ENCODE results near the gene BLVRB. TPM values are rescaled to one million over a fixed set of nuclear protein-coding genes. Genes with fewer than 3 reads are reported as not detected.

Gene BLVRB
- total RNA-seq, 3 donors from 2014 or later: 206 to 322 (median 284) TPM

GRCh38 chr19:40423938-40424337 is 41.6 kb downstream of the BLVRB start:
- Histone ChIP-seq H3K9me3 (no peaks in the 10 kb centered on the region), H3K27ac (peak overlapping the region; percentile 97 to 99), H3K27me3 (no peaks in the 10 kb centered on the region), H3K36me3 (no peaks in the 10 kb centered on the region), H3K4me1 (peaks cover 6 to 16% of the 10 kb centered on the region in 2 donors), H3K4me3 (peak overlapping the region in 2 of 3 donors; percentile 65 to 84)
- no peak for DNase-seq (ENCODE audit: low spot score in 2 of 2)
- intact Hi-C loops (cut with DNase I; ENCODE audit: low total_unique reads): no loop called here
- TF ChIP-seq CTCF (IDR thresholded peaks at IDR 0.05): no peak
- no peak for TF ChIP-seq POLR2AphosphoS5 (IDR thresholded peaks at IDR 0.05)
- no peak for TF ChIP-seq POLR2A (IDR thresholded peaks at IDR 0.05)

GRCh38 chr19:40422748-40423566 is 42.6 kb downstream of the BLVRB start:
- H3K27ac ChIP-seq: peak overlapping the region; percentile 64 to 97
- no peaks in the 10 kb centered on the region for H3K9me3 ChIP-seq
- no peak for DNase-seq (ENCODE audit: low spot score in 2 of 2)
- intact Hi-C loops (cut with DNase I; ENCODE audit: low total_unique reads): no loop called here
- H3K4me1 ChIP-seq: peaks cover 6 to 16% of the 10 kb centered on the region in 2 donors
- TF ChIP-seq POLR2AphosphoS5 (IDR thresholded peaks at IDR 0.05): no peak
- TF ChIP-seq POLR2A (IDR thresholded peaks at IDR 0.05): no peak
- no peak for TF ChIP-seq CTCF (IDR thresholded peaks at IDR 0.05)
- H3K36me3 ChIP-seq: no peaks in the 10 kb centered on the region
- no peak overlapping the region for H3K4me3 ChIP-seq
- no peaks in the 10 kb centered on the region for H3K27me3 ChIP-seq

DNA sequence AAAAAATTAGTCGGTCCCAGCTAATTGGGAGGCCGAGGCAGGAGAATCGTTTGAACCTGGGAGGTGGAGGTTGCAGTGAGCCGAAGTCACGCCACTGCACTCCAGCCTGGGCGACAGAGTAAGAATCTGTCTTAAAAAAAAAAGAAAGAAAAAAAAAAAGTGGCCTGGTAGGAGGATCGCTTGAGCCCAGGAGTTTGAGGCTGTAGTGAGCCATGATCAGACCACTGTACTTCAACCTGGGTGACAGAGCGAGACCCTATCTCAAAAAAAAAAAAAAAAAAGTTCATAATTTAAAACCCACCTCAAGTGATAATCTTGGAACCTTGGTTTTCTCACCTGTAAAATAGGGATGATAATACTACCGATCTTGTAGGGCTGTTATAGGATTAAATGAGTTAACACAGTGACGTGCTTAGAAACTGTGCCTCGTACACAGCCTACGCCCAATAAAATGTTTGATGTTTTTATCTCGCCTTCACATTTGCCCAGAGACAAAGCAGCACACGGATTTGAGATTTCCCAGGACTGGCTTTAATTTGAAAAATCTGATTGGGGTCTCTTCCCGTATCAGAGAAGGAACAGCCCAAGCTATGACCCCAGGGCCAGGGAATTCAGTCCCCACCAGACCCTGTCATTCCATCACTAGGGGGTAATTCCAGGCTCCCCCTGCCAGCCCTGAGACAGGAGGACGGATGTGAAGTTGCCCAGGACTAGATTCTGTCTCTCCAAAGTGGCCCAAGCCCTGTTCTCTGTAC is 43.4 kb downstream of the BLVRB start:
- no peak for TF ChIP-seq POLR2AphosphoS5 (IDR thresholded peaks at IDR 0.05)
- TF ChIP-seq POLR2A (IDR thresholded peaks at IDR 0.05): no peak
- no peak for TF ChIP-seq CTCF (IDR thresholded peaks at IDR 0.05)
- peak overlapping the region; percentile 61 to 74 (median 72) for H3K4me3 ChIP-seq
- H3K9me3 ChIP-seq: no peaks in the 10 kb centered on the region
- H3K36me3 ChIP-seq: no peaks in the 10 kb centered on the region
- no peaks in the 10 kb centered on the region for H3K27me3 ChIP-seq
- peaks cover 6 to 16% of the 10 kb centered on the region in 2 donors for H3K4me1 ChIP-seq
- intact Hi-C loops (cut with DNase I; ENCODE audit: low total_unique reads): no loop called here
- DNase-seq (ENCODE audit: low spot score in 2 of 2): no peak
- peak overlapping the region; percentile 97 to 98 for H3K27ac ChIP-seq

- H3K4me3 ChIP-seq: peak overlapping the region; percentile 61 to 74 (median 72)
- no peaks in the 10 kb centered on the region for H3K9me3 ChIP-seq
- DNase-seq (ENCODE audit: low spot score in 2 of 2): peak; percentile 94 to 95
- peak; percentile 80 to 93 (median 87) for TF ChIP-seq CTCF (IDR thresholded peaks at IDR 0.05)
- peak; percentile 86 for TF ChIP-seq POLR2A (IDR thresholded peaks at IDR 0.05)
- TF ChIP-seq POLR2AphosphoS5 (IDR thresholded peaks at IDR 0.05): peak; percentile 92 to 97 (median 94)
- no peaks in the 10 kb centered on the region for H3K27me3 ChIP-seq
- intact Hi-C loops (cut with DNase I; ENCODE audit: low total_unique reads): no loop called here
- H3K36me3 ChIP-seq: no peaks in the 10 kb centered on the region
- peaks cover 6 to 16% of the 10 kb centered on the region in 2 donors for H3K4me1 ChIP-seq
- peak overlapping the region; percentile 97 to 98 for H3K27ac ChIP-seq
Observed at GRCh38 chr19:40420766-40421765, 44.5 kb downstream of the BLVRB start.

All from breast epithelium (tissue), 4 donors.